KMS-11 (cell line): ENCODE data around the gene ATP8B1.

ENCODE experiments used
- H2AFZ ChIP-seq: fragments of 200-600 bp; sonication (generic); 2 replicates; pipeline ENCODE4 v1.6.1; 2016; ENCODE audit warnings: antibody characterized with exemption, mixed run types, low read depth
- H3K27ac ChIP-seq: fragments of 200-600 bp; sonication (generic); 2 replicates; pipeline ENCODE4 v1.6.1; 2016; ENCODE audit warnings: mild to moderate bottlenecking, mixed run types
- H3K27me3 ChIP-seq: fragments of 200-600 bp; sonication (generic); 2 replicates; pipeline ENCODE4 v1.6.1; 2017; ENCODE audit warnings: mild to moderate bottlenecking, low read depth, mixed run types, moderate library complexity; ENCODE audit not compliant: insufficient read depth
- H3K36me3 ChIP-seq: fragments of 200-600 bp; sonication (generic); 2 replicates; pipeline ENCODE4 v1.6.1; 2017; ENCODE audit warnings: mild to moderate bottlenecking, mixed run types; ENCODE audit not compliant: insufficient read depth
- H3K4me1 ChIP-seq: fragments of 200-600 bp; sonication (generic); 2 replicates; pipeline ENCODE4 v1.6.1; 2016; ENCODE audit warnings: mild to moderate bottlenecking, low read depth, mixed run types; ENCODE audit not compliant: poor library complexity, severe bottlenecking
- H3K4me2 ChIP-seq: fragments of 200-600 bp; sonication (generic); 2 replicates; pipeline ENCODE4 v1.7.0; 2016; ENCODE audit warnings: mild to moderate bottlenecking, mixed run types
- H3K4me3 ChIP-seq: fragments of 200-600 bp; sonication (generic); IDR thresholded peaks from 2 replicates; pipeline ENCODE4 v1.6.1; 2017; ENCODE audit warnings: low read depth, low read length, mixed read lengths; ENCODE audit not compliant: insufficient read depth
- H3K79me2 ChIP-seq: fragments of 200-600 bp; sonication (generic); 2 replicates; pipeline ENCODE4 v1.6.1; 2016; ENCODE audit warnings: low read depth, mixed run types; ENCODE audit not compliant: insufficient read depth
- H3K9ac ChIP-seq: fragments of 200-600 bp; sonication (generic); 2 replicates; pipeline ENCODE4 v1.6.1; 2016; ENCODE audit warnings: mild to moderate bottlenecking, mixed run types
- H4K20me1 ChIP-seq: fragments of 200-600 bp; sonication (generic); 2 replicates; pipeline ENCODE4 v1.6.1; 2016; ENCODE audit warnings: mild to moderate bottlenecking, mixed run types; ENCODE audit not compliant: insufficient read depth
- TF ChIP-seq, protein P1 (sequence below): fragments of 200-600 bp; sonication (generic); conservative IDR thresholded peaks from 2 replicates; pipeline ENCODE4 v1.6.1; 2017; ENCODE audit warnings: low read depth, mild to moderate bottlenecking, antibody characterized with exemption, low read length, moderate library complexity, mixed read lengths

ATP8B1 gene

DNA sequence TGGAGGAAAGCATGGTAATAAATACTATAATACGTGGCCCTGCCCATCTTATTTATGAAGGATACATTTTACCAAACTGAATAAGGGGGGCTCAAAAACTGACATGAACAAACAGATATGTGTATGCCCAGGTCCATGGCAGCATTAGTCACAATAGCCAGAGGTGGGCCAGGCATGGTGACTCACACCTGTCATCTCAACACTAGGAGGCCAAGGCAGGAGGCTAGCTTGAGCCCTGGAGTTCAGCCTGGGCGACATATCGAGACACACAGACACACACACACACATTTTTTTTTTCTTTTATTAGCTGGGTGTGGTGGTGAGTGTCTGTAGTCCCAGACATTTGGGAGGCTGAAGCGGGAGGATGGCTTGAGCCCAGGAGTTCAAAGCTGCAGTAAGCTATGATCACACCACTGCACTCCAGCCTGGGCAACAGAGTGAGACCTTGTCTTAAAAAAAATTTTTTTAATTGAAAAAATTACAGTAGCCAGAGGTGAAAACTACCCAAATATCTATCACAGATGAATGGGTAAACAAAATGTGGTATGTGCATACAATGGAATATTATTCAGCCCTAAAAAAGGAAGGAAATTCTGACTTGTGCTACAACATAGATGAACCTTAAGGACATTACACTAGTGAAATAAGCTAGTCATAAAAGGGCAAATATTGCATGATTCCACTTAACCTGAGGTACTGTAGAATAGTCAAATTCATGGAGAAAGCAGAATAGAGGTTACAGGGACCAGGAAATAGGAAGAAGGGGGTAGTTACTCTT lies 8.0 kb downstream of the ATP8B1 start:
- no peak overlapping the region for H2AFZ ChIP-seq
- no peaks in the 10 kb centered on the region for H3K27me3 ChIP-seq
- no peaks in the 10 kb centered on the region for H3K79me2 ChIP-seq
- TF ChIP-seq, protein P1, sequence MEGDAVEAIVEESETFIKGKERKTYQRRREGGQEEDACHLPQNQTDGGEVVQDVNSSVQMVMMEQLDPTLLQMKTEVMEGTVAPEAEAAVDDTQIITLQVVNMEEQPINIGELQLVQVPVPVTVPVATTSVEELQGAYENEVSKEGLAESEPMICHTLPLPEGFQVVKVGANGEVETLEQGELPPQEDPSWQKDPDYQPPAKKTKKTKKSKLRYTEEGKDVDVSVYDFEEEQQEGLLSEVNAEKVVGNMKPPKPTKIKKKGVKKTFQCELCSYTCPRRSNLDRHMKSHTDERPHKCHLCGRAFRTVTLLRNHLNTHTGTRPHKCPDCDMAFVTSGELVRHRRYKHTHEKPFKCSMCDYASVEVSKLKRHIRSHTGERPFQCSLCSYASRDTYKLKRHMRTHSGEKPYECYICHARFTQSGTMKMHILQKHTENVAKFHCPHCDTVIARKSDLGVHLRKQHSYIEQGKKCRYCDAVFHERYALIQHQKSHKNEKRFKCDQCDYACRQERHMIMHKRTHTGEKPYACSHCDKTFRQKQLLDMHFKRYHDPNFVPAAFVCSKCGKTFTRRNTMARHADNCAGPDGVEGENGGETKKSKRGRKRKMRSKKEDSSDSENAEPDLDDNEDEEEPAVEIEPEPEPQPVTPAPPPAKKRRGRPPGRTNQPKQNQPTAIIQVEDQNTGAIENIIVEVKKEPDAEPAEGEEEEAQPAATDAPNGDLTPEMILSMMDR: no peak
- no peak overlapping the region for H3K4me2 ChIP-seq
- H3K4me3 ChIP-seq: no peak overlapping the region
- no peak overlapping the region; the same call in 1 of the 2 replicates for H3K27ac ChIP-seq
- no peaks in the 10 kb centered on the region for H3K36me3 ChIP-seq
- H3K9ac ChIP-seq: no peak overlapping the region
- H4K20me1 ChIP-seq: no peaks in the 10 kb centered on the region
- peaks cover 29% of the 10 kb centered on the region for H3K4me1 ChIP-seq

DNA sequence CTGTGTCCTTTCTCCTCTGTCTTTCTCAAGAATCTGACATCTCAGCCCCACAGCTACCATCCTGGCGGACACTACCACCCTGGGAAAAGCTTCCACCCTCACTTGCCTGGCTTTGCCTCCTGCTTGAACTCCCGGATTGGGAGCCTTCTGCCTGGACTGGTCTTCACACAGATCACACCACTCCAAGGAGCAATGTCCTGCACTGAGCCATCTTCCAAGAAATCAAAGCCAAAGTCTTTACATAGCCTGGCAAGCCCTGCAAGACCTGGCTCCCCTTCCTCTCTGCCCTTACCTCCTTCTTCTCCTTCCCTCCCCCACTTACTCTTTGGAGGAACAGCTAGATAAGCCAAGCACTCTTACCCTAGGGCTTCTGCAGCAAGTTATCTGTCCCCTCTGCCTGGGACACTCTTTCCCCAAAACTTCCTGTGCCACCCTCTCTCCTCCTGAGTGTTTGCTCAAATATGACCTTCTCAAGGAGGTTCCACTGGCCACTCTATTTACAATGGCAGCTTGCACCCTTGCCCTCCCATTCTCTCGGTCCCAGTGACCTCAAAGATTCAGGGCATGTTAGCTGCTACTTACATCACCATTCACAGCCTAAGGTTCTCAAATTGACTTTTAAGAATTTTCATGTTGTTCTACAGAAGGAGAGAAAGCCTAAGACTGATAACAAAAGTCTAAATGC lies 9.7 kb downstream of the ATP8B1 start:
- no peaks in the 10 kb centered on the region for H4K20me1 ChIP-seq
- no peaks in the 10 kb centered on the region for H3K79me2 ChIP-seq
- no peak overlapping the region for H3K27ac ChIP-seq
- no peaks in the 10 kb centered on the region for H3K36me3 ChIP-seq
- H3K4me1 ChIP-seq: peaks cover 27% of the 10 kb centered on the region
- no peak overlapping the region for H3K4me2 ChIP-seq
- TF ChIP-seq, protein P1: no peak
- no peak overlapping the region for H2AFZ ChIP-seq
- H3K4me3 ChIP-seq: no peak overlapping the region
- H3K9ac ChIP-seq: no peak overlapping the region
- no peaks in the 10 kb centered on the region for H3K27me3 ChIP-seq

DNA sequence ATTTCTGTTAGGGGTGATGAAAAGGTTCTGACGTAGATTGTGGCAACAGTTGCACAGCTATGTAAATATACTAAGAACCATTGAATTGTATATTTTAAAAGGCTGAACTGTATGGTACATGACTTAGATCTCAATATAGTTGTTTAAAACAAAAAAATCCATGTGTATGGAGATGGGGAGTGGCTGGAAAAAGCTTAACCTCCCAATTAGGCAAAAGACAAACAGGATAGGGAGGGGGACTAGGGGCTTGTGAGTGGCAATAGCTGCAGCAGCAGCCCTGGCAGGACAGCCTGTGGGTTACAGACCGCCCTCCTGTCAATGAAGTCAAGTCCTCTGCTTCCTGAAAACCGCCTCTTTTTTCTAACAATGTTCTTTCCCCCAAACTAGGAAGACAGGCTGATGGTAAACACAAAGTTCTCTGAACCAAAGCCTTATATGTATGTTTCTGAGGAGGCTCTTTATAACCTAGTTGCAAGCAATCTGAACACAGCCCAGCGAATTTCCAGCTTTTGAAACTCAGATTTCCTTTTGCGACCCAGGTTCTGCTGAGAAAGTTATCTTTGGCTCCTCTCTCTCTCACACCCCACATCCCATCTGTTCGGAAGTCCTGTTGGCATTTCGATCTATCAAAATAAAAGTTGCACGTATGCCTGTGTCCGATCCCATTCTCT lies 10.3 kb downstream of the ATP8B1 start:
- no peaks in the 10 kb centered on the region for H3K36me3 ChIP-seq
- no peak overlapping the region for H3K9ac ChIP-seq
- no peak overlapping the region for H3K4me3 ChIP-seq
- H3K4me2 ChIP-seq: no peak overlapping the region
- H3K27me3 ChIP-seq: no peaks in the 10 kb centered on the region
- TF ChIP-seq, protein P1: no peak
- peaks cover 20% of the 10 kb centered on the region for H3K4me1 ChIP-seq
- no peak overlapping the region for H2AFZ ChIP-seq
- H3K79me2 ChIP-seq: no peaks in the 10 kb centered on the region
- no peak overlapping the region for H3K27ac ChIP-seq
- no peaks in the 10 kb centered on the region for H4K20me1 ChIP-seq

DNA sequence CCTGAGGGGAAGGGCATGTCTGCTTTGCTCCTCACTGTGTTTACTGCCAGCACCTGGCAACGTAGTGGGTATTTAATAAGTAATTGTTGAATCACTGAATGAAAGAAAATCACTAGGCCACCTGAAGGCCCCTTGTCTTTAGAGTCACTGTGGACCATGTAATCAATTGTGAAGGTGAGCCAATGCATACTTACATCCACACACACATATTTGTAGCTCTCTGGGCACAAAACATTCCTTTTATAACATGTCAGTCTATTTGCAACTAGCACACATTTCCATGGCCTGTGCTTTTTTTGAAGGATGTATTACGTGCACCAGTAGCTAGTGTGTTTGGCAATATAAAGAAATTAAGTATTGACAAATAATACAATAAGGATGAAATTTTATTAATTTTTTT lies 11.2 kb downstream of the ATP8B1 start:
- H3K4me3 ChIP-seq: no peak overlapping the region
- H3K27me3 ChIP-seq: no peaks in the 10 kb centered on the region
- no peak overlapping the region for H3K4me2 ChIP-seq
- no peaks in the 10 kb centered on the region for H4K20me1 ChIP-seq
- no peak overlapping the region for H2AFZ ChIP-seq
- no peak overlapping the region for H3K9ac ChIP-seq
- H3K4me1 ChIP-seq: peaks cover 12% of the 10 kb centered on the region
- H3K36me3 ChIP-seq: no peaks in the 10 kb centered on the region
- H3K27ac ChIP-seq: no peak overlapping the region
- TF ChIP-seq, protein P1: no peak
- H3K79me2 ChIP-seq: no peaks in the 10 kb centered on the region
